Measurements from ENCODE around the gene CRYBA2. TPM values are rescaled to one million over a fixed set of nuclear protein-coding genes. Genes with fewer than 3 reads are reported as not detected.

The CRYBA2 gene
- polyA plus RNA-seq, 1 donor, result 13.3 TPM

- H3K27me3 ChIP-seq (ENCODE audit: control insufficient read depth, insufficient read depth, low read length), result peaks cover 84% of the 10 kb centered on the region
- H3K4me3 ChIP-seq (ENCODE audit: low read length), result no peak overlapping the region
- DNase-seq, result no peak
- no peaks in the 10 kb centered on the region for H3K4me1 ChIP-seq (ENCODE audit: control insufficient read depth, insufficient read depth, low read length)
- H3K9me3 ChIP-seq (ENCODE audit: control insufficient read depth, low read depth, low read length), result peaks cover 5% of the 10 kb centered on the region
- H3K36me3 ChIP-seq (ENCODE audit: control insufficient read depth, insufficient read depth, low read length), result no peaks in the 10 kb centered on the region
- WGBS (ENCODE audit: insufficient coverage, low lambda C conversion rate), result no CpG with 5 or more reads among the region's 4 CpGs
- H3K27ac ChIP-seq (ENCODE audit: low read length), result no peak overlapping the region
Measured at GRCh38 chr2:218957671-218958070, 35.6 kb downstream of the CRYBA2 start.

- H3K4me3 ChIP-seq (ENCODE audit: low read length), result no peak overlapping the region
- no peak for DNase-seq
- H3K36me3 ChIP-seq (ENCODE audit: control insufficient read depth, insufficient read depth, low read length), result no peaks in the 10 kb centered on the region
- no peak overlapping the region for H3K27ac ChIP-seq (ENCODE audit: low read length)
- H3K27me3 ChIP-seq (ENCODE audit: control insufficient read depth, insufficient read depth, low read length), result peaks cover 76% of the 10 kb centered on the region
- peaks cover 3% of the 10 kb centered on the region for H3K9me3 ChIP-seq (ENCODE audit: control insufficient read depth, low read depth, low read length)
- H3K4me1 ChIP-seq (ENCODE audit: control insufficient read depth, insufficient read depth, low read length), result no peaks in the 10 kb centered on the region
- no CpG with 5 or more reads among the region's 1 CpG for WGBS (ENCODE audit: insufficient coverage, low lambda C conversion rate)
Measured at GRCh38 chr2:218956039-218956438, 37.2 kb downstream of the CRYBA2 start.

- no peak for DNase-seq
- H3K27ac ChIP-seq (ENCODE audit: low read length), result no peak overlapping the region
- H3K9me3 ChIP-seq (ENCODE audit: control insufficient read depth, low read depth, low read length), result no peaks in the 10 kb centered on the region
- no peaks in the 10 kb centered on the region for H3K4me1 ChIP-seq (ENCODE audit: control insufficient read depth, insufficient read depth, low read length)
- H3K27me3 ChIP-seq (ENCODE audit: control insufficient read depth, insufficient read depth, low read length), result peaks cover 72% of the 10 kb centered on the region
- H3K36me3 ChIP-seq (ENCODE audit: control insufficient read depth, insufficient read depth, low read length), result no peaks in the 10 kb centered on the region
- 83% methylated on average over 1 of the region's 8 CpGs for WGBS (ENCODE audit: insufficient coverage, low lambda C conversion rate)
- H3K4me3 ChIP-seq (ENCODE audit: low read length), result no peak overlapping the region
Measured at GRCh38 chr2:218954541-218955300, 38.5 kb downstream of the CRYBA2 start.

- DNase-seq, result no peak
- H3K9me3 ChIP-seq (ENCODE audit: control insufficient read depth, low read depth, low read length), result no peaks in the 10 kb centered on the region
- no peaks in the 10 kb centered on the region for H3K4me1 ChIP-seq (ENCODE audit: control insufficient read depth, insufficient read depth, low read length)
- H3K4me3 ChIP-seq (ENCODE audit: low read length), result no peak overlapping the region
- H3K27me3 ChIP-seq (ENCODE audit: control insufficient read depth, insufficient read depth, low read length), result peaks cover 69% of the 10 kb centered on the region
- H3K36me3 ChIP-seq (ENCODE audit: control insufficient read depth, insufficient read depth, low read length), result no peaks in the 10 kb centered on the region
- no peak overlapping the region for H3K27ac ChIP-seq (ENCODE audit: low read length)
- no CpG with 5 or more reads among the region's 18 CpGs for WGBS (ENCODE audit: insufficient coverage, low lambda C conversion rate)
Measured at GRCh38 chr2:218953366-218953954, 39.8 kb downstream of the CRYBA2 start.

GRCh38 chr2:218952160-218952559 lies 41.1 kb downstream of the CRYBA2 start:
- no peaks in the 10 kb centered on the region for H3K4me1 ChIP-seq (ENCODE audit: control insufficient read depth, insufficient read depth, low read length)
- no peaks in the 10 kb centered on the region for H3K9me3 ChIP-seq (ENCODE audit: control insufficient read depth, low read depth, low read length)
- no peak for DNase-seq
- no peak overlapping the region for H3K27ac ChIP-seq (ENCODE audit: low read length)
- no peak overlapping the region for H3K4me3 ChIP-seq (ENCODE audit: low read length)
- no peaks in the 10 kb centered on the region for H3K36me3 ChIP-seq (ENCODE audit: control insufficient read depth, insufficient read depth, low read length)
- 100% methylated on average over 3 of the region's 7 CpGs for WGBS (ENCODE audit: insufficient coverage, low lambda C conversion rate)
- peaks cover 59% of the 10 kb centered on the region for H3K27me3 ChIP-seq (ENCODE audit: control insufficient read depth, insufficient read depth, low read length)

GRCh38 chr2:218946621-218947020 lies 46.6 kb downstream of the CRYBA2 start:
- Histone ChIP-seq H3K4me1 (ENCODE audit: control insufficient read depth, insufficient read depth, low read length) (no peaks in the 10 kb centered on the region), H3K27ac (ENCODE audit: low read length) (no peak overlapping the region), H3K36me3 (ENCODE audit: control insufficient read depth, insufficient read depth, low read length) (no peaks in the 10 kb centered on the region), H3K4me3 (ENCODE audit: low read length) (no peak overlapping the region), H3K27me3 (ENCODE audit: control insufficient read depth, insufficient read depth, low read length) (peaks cover 41% of the 10 kb centered on the region), H3K9me3 (ENCODE audit: control insufficient read depth, low read depth, low read length) (no peaks in the 10 kb centered on the region)
- no CpG with 5 or more reads among the region's 1 CpG for WGBS (ENCODE audit: insufficient coverage, low lambda C conversion rate)
- DNase-seq, result no peak

- no peaks in the 10 kb centered on the region for H3K36me3 ChIP-seq (ENCODE audit: control insufficient read depth, insufficient read depth, low read length)
- no peak for DNase-seq
- H3K9me3 ChIP-seq (ENCODE audit: control insufficient read depth, low read depth, low read length), result no peaks in the 10 kb centered on the region
- H3K4me3 ChIP-seq (ENCODE audit: low read length), result no peak overlapping the region
- WGBS (ENCODE audit: insufficient coverage, low lambda C conversion rate), result no CpG with 5 or more reads among the region's 1 CpG
- H3K27ac ChIP-seq (ENCODE audit: low read length), result no peak overlapping the region
- no peaks in the 10 kb centered on the region for H3K4me1 ChIP-seq (ENCODE audit: control insufficient read depth, insufficient read depth, low read length)
- H3K27me3 ChIP-seq (ENCODE audit: control insufficient read depth, insufficient read depth, low read length), result peaks cover 36% of the 10 kb centered on the region
Measured at GRCh38 chr2:218944759-218945404, 48.3 kb downstream of the CRYBA2 start.

Other genes with a start within 250 kb of the CRYBA2 start
- gene CYP27A1, start 211.3 kb downstream of the CRYBA2 start, polyA plus RNA-seq, result 109 TPM
- 0.07 TPM for gene PRKAG3, start 161.6 kb downstream of the CRYBA2 start, polyA plus RNA-seq
- 0.24 TPM for gene WNT6, start 133.6 kb downstream of the CRYBA2 start, polyA plus RNA-seq
- gene WNT10A, start 112.6 kb downstream of the CRYBA2 start, polyA plus RNA-seq, result 1.5 TPM
- gene CDK5R2, start 33.8 kb downstream of the CRYBA2 start, polyA plus RNA-seq, result 2.9 TPM
- gene FEV, start 8.2 kb downstream of the CRYBA2 start, polyA plus RNA-seq, result 11.9 TPM
- gene CFAP65, start 48.1 kb upstream of the CRYBA2 start, polyA plus RNA-seq, result 3.4 TPM
- 68.4 TPM for gene IHH, start 67.5 kb upstream of the CRYBA2 start, polyA plus RNA-seq
- 33.9 TPM for gene NHEJ1, start 167.4 kb upstream of the CRYBA2 start, polyA plus RNA-seq
- gene SLC23A3, start 176.6 kb upstream of the CRYBA2 start, polyA plus RNA-seq, result 6.2 TPM
- 56.2 TPM for gene CNPPD1, start 183.5 kb upstream of the CRYBA2 start, polyA plus RNA-seq
- 82.0 TPM for gene RETREG2, start 184.9 kb upstream of the CRYBA2 start, polyA plus RNA-seq
- gene ZFAND2B, start 213.4 kb upstream of the CRYBA2 start, polyA plus RNA-seq, result 54.6 TPM
- gene ABCB6, start 225.5 kb upstream of the CRYBA2 start, polyA plus RNA-seq, result 43.7 TPM
- 41.2 TPM for gene ATG9A, start 236.2 kb upstream of the CRYBA2 start, polyA plus RNA-seq
- 65.8 TPM for gene ANKZF1, start 236.4 kb upstream of the CRYBA2 start, polyA plus RNA-seq